Kidney (tissue), 14 donors: ENCODE results near the gene DOCK6. TPM values are rescaled to one million over a fixed set of nuclear protein-coding genes. Genes with fewer than 3 reads are reported as not detected.

Source experiments
- DNase-seq, 5 donors: peaks; one replicate each; pipeline ENCODE4 v3.0.0-alpha.2; 2013 to 2020
- FAIRE-seq: peaks from 2 replicates; lab custom pipeline; 2012; peaks lifted over from hg19 to GRCh38; lab: Jason Lieb, UNC
- H3K27ac ChIP-seq, 2 donors: one replicate each; pipeline ENCODE4 v1.7.0; 2013; ENCODE audit warnings: low read depth in 2 of 2, low read length in 2 of 2, inconsistent platforms in 1 of 2
- H3K27me3 ChIP-seq: one replicate; pipeline ENCODE4 v1.7.1; 2013; ENCODE audit warnings: low read length, inconsistent platforms; ENCODE audit not compliant: control insufficient read depth, insufficient read depth
- H3K36me3 ChIP-seq, 3 donors: one replicate each; pipeline versions ENCODE4 v1.7.0 to v1.7.1; 2013; ENCODE audit warnings: low read length in 3 of 3, control low read depth in 1 of 3, inconsistent platforms in 1 of 3; ENCODE audit not compliant: insufficient read depth in 3 of 3, control insufficient read depth in 2 of 3
- H3K4me1 ChIP-seq, 3 donors: one replicate each; pipeline versions ENCODE4 v1.7.0 to v1.7.1; 2013; ENCODE audit warnings: low read length in 3 of 3, inconsistent platforms in 1 of 3, low read depth in 1 of 3; ENCODE audit not compliant: control insufficient read depth in 2 of 3, insufficient read depth in 2 of 3
- H3K4me3 ChIP-seq, 3 donors: one replicate each; pipeline versions ENCODE4 v1.7.0 to v1.8.1; 2013; ENCODE audit warnings: low read length in 3 of 3, control low read depth in 1 of 3, inconsistent platforms in 1 of 3
- H3K9ac ChIP-seq, 3 donors: one replicate each; pipeline versions ENCODE4 v1.7.0 to v1.7.1; 2013; ENCODE audit warnings: low read length in 3 of 3, control low read depth in 1 of 3, inconsistent platforms in 1 of 3
- H3K9me3 ChIP-seq, 3 donors: one replicate each; pipeline versions ENCODE4 v1.7.0 to v1.7.1; 2013; ENCODE audit warnings: low read length in 3 of 3, control low read depth in 1 of 3, inconsistent platforms in 1 of 3; ENCODE audit not compliant: control insufficient read depth in 2 of 3, insufficient read depth in 1 of 3
- intact Hi-C: fragments of 100-400 bp; cut with DNase I; formaldehyde crosslinking; loops from one replicate; pipeline ENCODE4 v1.11.1; 2022
- polyA plus RNA-seq: library from polyadenylated mRNA; stranded (reverse); fragments of 350-450 nt; fragmentation: Illumina TruSeq; extraction: RNeasy Lipid Tissue Mini Kit (QIAGEN cat#74804); gene quantifications from one replicate; pipeline ENCODE4 v1.2.3, GENCODE V29; 2014; ENCODE audit warnings: low read depth, low replicate concordance; ENCODE audit not compliant: insufficient read depth
- total RNA-seq: library from RNA; stranded (reverse); fragmentation: NEBNext Ultra II Directional; extraction: Animal tissue kit (Norgen Biotek cat#: 25700); gene quantifications from one replicate; pipeline ENCODE4 v1.2.1, GENCODE V29; 2021
- TF ChIP-seq, protein P1 (sequence below): IDR thresholded peaks from 3 replicates; pipeline ENCODE4 v1.5.1; 2012; ENCODE audit warnings: mild to moderate bottlenecking, moderate library complexity, borderline replicate concordance; ENCODE audit not compliant: insufficient read depth; ENCODE audit errors: extremely low read depth
- donor health status: control.
- donor health status: control.
- donor health status: control.
- donor health status: control.
- donor health status: control.
- donor health status: DM: yes; HTN: yes; CAD: no.
- donor health status: Normal renal cell carcinoma (clear cell type).

Gene DOCK6
- total and polyA plus RNA-seq, 2 donors from 2014 or later = 45.8 to 112 TPM

DNA sequence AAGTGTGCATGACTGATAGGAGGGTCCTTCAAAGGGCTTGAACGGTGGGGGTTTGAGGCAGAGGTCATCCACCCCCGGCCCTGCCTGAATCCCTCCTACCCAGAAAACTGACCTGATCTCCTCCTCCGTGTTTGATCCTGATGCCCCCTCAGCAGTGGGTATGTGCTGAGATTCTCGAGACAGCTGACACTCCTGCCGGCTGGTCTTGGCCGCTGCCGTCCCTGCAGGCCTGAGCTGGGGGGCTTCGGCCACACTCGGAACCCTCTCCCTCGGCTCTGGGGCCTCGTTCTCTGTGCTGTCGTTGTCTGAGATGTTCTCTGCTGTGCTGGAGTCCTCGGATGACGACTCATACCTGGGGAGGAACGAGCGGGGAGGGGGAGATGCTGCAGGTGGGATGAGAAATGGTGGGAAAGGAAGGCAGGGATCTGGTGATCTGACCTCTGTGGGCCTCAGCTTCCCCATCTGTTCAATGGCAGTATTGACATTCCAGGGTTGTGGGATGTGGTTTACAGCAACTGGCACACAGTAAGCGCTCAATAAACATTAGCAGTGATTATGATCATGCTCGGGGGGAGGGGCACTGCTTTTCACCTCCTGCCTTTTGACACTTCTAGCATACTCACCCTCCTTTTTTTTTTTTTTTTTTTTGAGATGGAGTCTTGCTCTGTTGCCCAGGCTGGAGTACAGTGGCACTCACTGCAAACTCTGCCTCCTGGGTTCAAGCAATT is 85.7 kb downstream of the DOCK6 start:
- H3K9me3 ChIP-seq = no peaks in the 10 kb centered on the region
- H3K27ac ChIP-seq = no peak overlapping the region
- intact Hi-C loops = no loop called here
- TF ChIP-seq, protein P1, sequence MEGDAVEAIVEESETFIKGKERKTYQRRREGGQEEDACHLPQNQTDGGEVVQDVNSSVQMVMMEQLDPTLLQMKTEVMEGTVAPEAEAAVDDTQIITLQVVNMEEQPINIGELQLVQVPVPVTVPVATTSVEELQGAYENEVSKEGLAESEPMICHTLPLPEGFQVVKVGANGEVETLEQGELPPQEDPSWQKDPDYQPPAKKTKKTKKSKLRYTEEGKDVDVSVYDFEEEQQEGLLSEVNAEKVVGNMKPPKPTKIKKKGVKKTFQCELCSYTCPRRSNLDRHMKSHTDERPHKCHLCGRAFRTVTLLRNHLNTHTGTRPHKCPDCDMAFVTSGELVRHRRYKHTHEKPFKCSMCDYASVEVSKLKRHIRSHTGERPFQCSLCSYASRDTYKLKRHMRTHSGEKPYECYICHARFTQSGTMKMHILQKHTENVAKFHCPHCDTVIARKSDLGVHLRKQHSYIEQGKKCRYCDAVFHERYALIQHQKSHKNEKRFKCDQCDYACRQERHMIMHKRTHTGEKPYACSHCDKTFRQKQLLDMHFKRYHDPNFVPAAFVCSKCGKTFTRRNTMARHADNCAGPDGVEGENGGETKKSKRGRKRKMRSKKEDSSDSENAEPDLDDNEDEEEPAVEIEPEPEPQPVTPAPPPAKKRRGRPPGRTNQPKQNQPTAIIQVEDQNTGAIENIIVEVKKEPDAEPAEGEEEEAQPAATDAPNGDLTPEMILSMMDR = no peak
- no peak overlapping the region for H3K4me3 ChIP-seq
- FAIRE-seq (no peak), DNase-seq (no peak)
- H3K27me3 ChIP-seq = no peaks in the 10 kb centered on the region
- peaks cover 4 to 30% (median 18%) of the 10 kb centered on the region in 3 donors for H3K36me3 ChIP-seq
- H3K4me1 ChIP-seq = peaks cover 0 to 4% (median 4%) of the 10 kb centered on the region in 3 donors
- no peak overlapping the region for H3K9ac ChIP-seq

DNA sequence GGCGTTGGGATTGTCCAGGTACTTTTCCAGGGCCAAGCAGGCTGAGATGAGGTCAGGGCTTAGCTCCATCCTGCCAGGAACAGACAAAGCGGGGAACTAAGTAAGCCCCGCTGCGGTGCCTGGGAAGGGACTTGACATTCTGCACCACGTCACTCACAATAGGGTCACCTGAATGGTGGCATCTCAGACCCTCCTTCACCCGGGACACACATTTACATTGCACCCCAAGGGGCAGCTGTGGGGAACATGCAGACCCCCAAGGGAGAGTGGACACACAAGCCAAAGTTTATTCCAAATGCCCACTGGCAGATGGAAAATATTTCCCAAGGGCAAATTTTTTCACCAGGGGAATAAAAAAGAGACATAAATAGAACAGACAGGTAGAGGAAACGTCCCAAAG is 86.4 kb downstream of the DOCK6 start:
- intact Hi-C loops = no loop called here
- H3K9ac ChIP-seq = no peak overlapping the region
- DNase-seq = no peak
- TF ChIP-seq, protein P1 = no peak
- FAIRE-seq = no peak
- H3K4me3 ChIP-seq = no peak overlapping the region
- H3K4me1 ChIP-seq = peaks cover 0 to 4% (median 4%) of the 10 kb centered on the region in 3 donors
- no peaks in the 10 kb centered on the region for H3K27me3 ChIP-seq
- H3K27ac ChIP-seq = no peak overlapping the region
- H3K36me3 ChIP-seq = peaks cover 4 to 30% (median 18%) of the 10 kb centered on the region in 3 donors
- H3K9me3 ChIP-seq = no peaks in the 10 kb centered on the region

DNA sequence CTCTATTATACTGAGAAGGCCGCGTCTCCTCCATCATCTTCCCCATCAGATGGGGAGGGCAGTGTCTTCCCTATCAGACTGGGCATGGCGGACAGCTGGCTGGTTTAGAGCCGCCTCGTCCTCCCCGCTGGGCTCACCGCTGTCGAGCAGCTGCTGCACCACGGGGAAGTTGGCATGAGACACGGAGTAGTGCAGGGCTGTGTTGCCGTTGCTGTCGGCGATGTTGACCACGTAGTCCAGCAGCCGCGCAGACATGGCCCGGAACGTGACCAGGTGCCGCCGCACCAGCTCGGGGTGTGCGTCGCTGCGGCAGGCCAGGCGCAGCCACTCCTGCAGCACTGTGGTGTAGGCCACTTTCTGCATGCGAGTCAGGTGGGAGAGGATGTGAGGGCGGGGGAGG is 88.0 kb downstream of the DOCK6 start:
- intact Hi-C loops = no loop called here
- DNase-seq (no peak), FAIRE-seq (no peak)
- H3K4me3 ChIP-seq = no peak overlapping the region
- no peak overlapping the region for H3K9ac ChIP-seq
- H3K36me3 ChIP-seq = peaks cover 4 to 38% (median 21%) of the 10 kb centered on the region in 3 donors
- TF ChIP-seq, protein P1 = no peak
- H3K27ac ChIP-seq = no peak overlapping the region
- no peaks in the 10 kb centered on the region for H3K27me3 ChIP-seq
- H3K4me1 ChIP-seq = no peaks in the 10 kb centered on the region
- no peaks in the 10 kb centered on the region for H3K9me3 ChIP-seq
